K562 (cell line): Measurements from ENCODE around the gene C16orf90. TPM values are rescaled to one million over a fixed set of nuclear protein-coding genes. Genes with fewer than 3 reads are reported as not detected.

Source experiments
- ATAC-seq: fragments of 200-7000 bp; cut with Tn5 transposase; 3 replicates; pipeline ENCODE4 v1.9.1; 2020; ENCODE audit warnings: moderate library complexity
- BruUV-seq: library from RNA; stranded (reverse); fragments of 400-500 nt; replicated peaks from 2 replicates; lab custom pipeline; 2021; lab: Mats Ljungman, UMichigan
- CTCF ChIA-PET: fragments of 300-600 bp; formaldehyde crosslinking; extraction: SDS; loops from one replicate; lab custom pipeline; 2021; ENCODE audit warnings: low intra/inter-chr PET ratio; lab: Yijun Ruan, JAX
- POLR2A ChIA-PET: fragments of 300-600, 350-650 bp; sonication (Branson Sonifier 250); formaldehyde crosslinking; extraction: SDS; loops from one replicate; lab custom pipeline; 2021; ENCODE audit warnings: antibody characterized with exemption, inconsistent platforms; lab: Yijun Ruan, JAX
- DNase-seq, 4 experiments: peaks; one replicate each; pipeline versions ENCODE4 v3.0.0 to v3.0.0-alpha.2; 2011 to 2018; ENCODE audit warnings: low spot score in 3 of 4, mixed read lengths in 3 of 4; ENCODE audit errors: extremely low read depth in 1 of 4
- FAIRE-seq: peaks from 2 replicates; lab custom pipeline; 2011; peaks lifted over from hg19 to GRCh38; lab: Jason Lieb, UNC
- H2AFZ ChIP-seq: 2 replicates; pipeline ENCODE4 v1.6.0; 2011; ENCODE audit warnings: low read depth, low read length, control low read depth, inconsistent platforms
- H3K27ac ChIP-seq: fragments of 200-600 bp; 3 replicates; pipeline ENCODE4 v1.8.0; 2011; ENCODE audit warnings: low read depth, mild to moderate bottlenecking, control low read depth, inconsistent platforms, low read length, moderate library complexity, mixed read lengths; ENCODE audit errors: extremely low read depth
- H3K27me3 ChIP-seq, 2 experiments: fragments of 300-600 bp in 1 of 2; 2 replicates in 1 of 2; 3 replicates in 1 of 2; pipeline versions ENCODE4 v1.6.0 to v1.8.0; 2011; ENCODE audit warnings: inconsistent platforms in 2 of 2, low read length in 2 of 2, mild to moderate bottlenecking in 1 of 2, mixed read lengths in 1 of 2, moderate library complexity in 1 of 2; ENCODE audit not compliant: control insufficient read depth in 2 of 2, insufficient read depth in 2 of 2
- H3K36me3 ChIP-seq: fragments of 300-600 bp; 3 replicates; pipeline ENCODE4 v1.8.0; 2011; ENCODE audit warnings: mild to moderate bottlenecking, low read length, inconsistent platforms; ENCODE audit not compliant: control insufficient read depth, insufficient read depth
- H3K4me1 ChIP-seq, 2 experiments: fragments of 200-600 bp in 1 of 2; replicated peaks in 1 of 2; 2 replicates in 1 of 2; 3 replicates in 1 of 2; pipeline versions ENCODE4 v1.5.1 to v1.8.0; 2011; ENCODE audit warnings: inconsistent platforms in 2 of 2, low read length in 2 of 2, mild to moderate bottlenecking in 1 of 2, mixed read lengths in 1 of 2, moderate library complexity in 1 of 2; ENCODE audit not compliant: control insufficient read depth in 2 of 2, insufficient read depth in 2 of 2
- H3K4me2 ChIP-seq: 2 replicates; pipeline ENCODE4 v1.6.1; 2011; ENCODE audit warnings: low read length, control low read depth, inconsistent platforms, mixed read lengths; ENCODE audit not compliant: insufficient read depth
- H3K4me3 ChIP-seq: fragments of 200-600 bp; sonication (generic), shearing (Covaris generic); 2 replicates; pipeline ENCODE4 v1.5.1; 2016; ENCODE audit warnings: control low read depth, inconsistent platforms
- H3K79me2 ChIP-seq: fragments of 200-600 bp; 3 replicates; pipeline ENCODE4 v1.8.0; 2011; ENCODE audit warnings: low read length, inconsistent platforms; ENCODE audit not compliant: control insufficient read depth, insufficient read depth
- H3K9ac ChIP-seq, 2 experiments: 2 replicates each; pipeline versions ENCODE4 v1.6.0 to v1.6.1; 2011; ENCODE audit warnings: low read depth in 2 of 2, low read length in 2 of 2, control low read depth in 1 of 2, inconsistent platforms in 1 of 2, mild to moderate bottlenecking in 1 of 2, mixed read lengths in 1 of 2; ENCODE audit not compliant: insufficient read depth in 1 of 2
- H3K9me1 ChIP-seq: one replicate; pipeline ENCODE4 v1.6.0; 2011; ENCODE audit warnings: inconsistent platforms, mild to moderate bottlenecking, low read length, moderate library complexity; ENCODE audit not compliant: control insufficient read depth, insufficient read depth
- H3K9me3 ChIP-seq: replicated peaks from 2 replicates; pipeline ENCODE4 v1.5.1; 2011; ENCODE audit warnings: low read depth, low read length, inconsistent platforms; ENCODE audit not compliant: control insufficient read depth, insufficient read depth
- H4K20me1 ChIP-seq: replicated peaks from 2 replicates; pipeline ENCODE4 v1.6.1; 2011; ENCODE audit warnings: low read length, inconsistent platforms, mixed read lengths; ENCODE audit not compliant: control insufficient read depth, insufficient read depth
- ATF3 ChIP-seq, 2 experiments: fragments of 450-650 bp in 1 of 2; sonication (generic) in 1 of 2; formaldehyde crosslinking in 1 of 2; IDR thresholded peaks in 1 of 2; conservative IDR thresholded peaks in 1 of 2; 2 replicates each; pipeline versions ENCODE4 v1.6.1 to v1.8.1; 2016 to 2023; ENCODE audit warnings: mild to moderate bottlenecking in 2 of 2, moderate library complexity in 2 of 2, inconsistent platforms in 1 of 2, missing genetic modification reagents in 1 of 2
- E2F1 ChIP-seq: sonication (generic); formaldehyde crosslinking; IDR thresholded peaks from 2 replicates; pipeline ENCODE4 v1.8.1; 2023; ENCODE audit warnings: mild to moderate bottlenecking, missing genetic modification reagents, moderate library complexity
- ELK3 ChIP-seq: fragments of 450-650 bp; formaldehyde crosslinking; IDR thresholded peaks from 2 replicates; pipeline ENCODE4 v1.4.0; 2020; ENCODE audit warnings: mild to moderate bottlenecking
- MXD1 ChIP-seq: fragments of 250-450 bp; sonication (Bioruptor Pico); IDR thresholded peaks from 2 replicates; pipeline ENCODE4 v1.8.0; 2021; ENCODE audit warnings: borderline replicate concordance, mild to moderate bottlenecking, moderate library complexity; ENCODE audit not compliant: poor library complexity, severe bottlenecking
- SAP30 ChIP-seq: fragments of 200-600 bp; sonication (generic); IDR thresholded peaks from 2 replicates; pipeline ENCODE4 v1.6.1; 2012; ENCODE audit warnings: borderline replicate concordance, low read depth, mild to moderate bottlenecking, moderate library complexity, low read length, control low read depth, inconsistent platforms; ENCODE audit not compliant: insufficient read depth, poor library complexity, severe bottlenecking
- SRSF3 ChIP-seq: fragments of 200-400 bp; formaldehyde crosslinking; IDR thresholded peaks from 2 replicates; pipeline ENCODE4 v1.6.1; 2016; ENCODE audit warnings: mild to moderate bottlenecking, low read length, moderate library complexity; ENCODE audit not compliant: insufficient read depth
- TAF15 ChIP-seq: fragments of 200-400 bp; formaldehyde crosslinking; IDR thresholded peaks from 2 replicates; pipeline ENCODE4 v1.6.1; 2017; ENCODE audit warnings: mild to moderate bottlenecking, low read depth, low read length, moderate library complexity
- TFE3 ChIP-seq: fragments of 450-650 bp; formaldehyde crosslinking; IDR thresholded peaks from 2 replicates; pipeline ENCODE4 v1.4.0; 2020; ENCODE audit warnings: mild to moderate bottlenecking, mixed read lengths
- ZBTB11 ChIP-seq, 3 experiments: fragments of 200-800 bp in 1 of 3; fragments of 250-450 bp in 1 of 3; fragments of 450-650 bp in 1 of 3; sonication (Bioruptor Pico) in 1 of 3; sonication (Bioruptor generic) in 1 of 3; formaldehyde crosslinking in 1 of 3; IDR thresholded peaks; 2 replicates each; pipeline versions ENCODE4 v1.6.1 to v1.8.0; 2016 to 2022; ENCODE audit warnings: mild to moderate bottlenecking in 2 of 3, missing genetic modification characterization in 2 of 3, missing compliant biosample characterization in 1 of 3, moderate library complexity in 1 of 3
- ZNF507 ChIP-seq: conservative IDR thresholded peaks from 2 replicates; pipeline ENCODE4 v1.6.1; 2017; ENCODE audit warnings: missing genetic modification characterization, missing compliant biosample characterization
- WGBS: fragments of 100-300 bp; shearing (Covaris generic); methylation state at CpG from one replicate; pipeline ENCODE4 v1.1.6; 2016; ENCODE audit warnings: low coverage, mixed read lengths; ENCODE audit not compliant: insufficient coverage; ENCODE audit errors: missing lambda C conversion rate; 5-methylcytosine and 5-hydroxymethylcytosine counted together
- in situ Hi-C: fragments of 300-500 bp; cut with MboI; formaldehyde crosslinking; loops from 4 replicates; pipeline ENCODE4 v1.15.0; 2018; ENCODE audit warnings: inconsistent platforms, mixed read lengths
- intact Hi-C: fragments of 100-400 bp; cut with micrococcal nuclease; formaldehyde crosslinking; loops from 2 replicates; pipeline ENCODE4 v1.14.2; 2022
- polyA plus RNA-seq, 8 experiments: library from polyadenylated mRNA; depleted of rRNA in 4 of 8; stranded (reverse) in 5 of 8; unstranded in 3 of 8; fragments of >200 nt; fragmentation: Nextera tagmentation in 2 of 8; fragmentation: Illumina TruSeq in 1 of 8; extraction: Ambion mirVana in 2 of 8; extraction: Trizol in 1 of 8; gene quantifications; 2 replicates each; pipeline versions ENCODE4 v1.2.1 to v1.2.3, GENCODE V29; 2011 to 2014; ENCODE audit warnings: inconsistent platforms in 1 of 8, missing spikeins in 1 of 8
- total RNA-seq, 7 experiments: library from RNA; depleted of rRNA in 6 of 7; stranded (reverse); fragments of >200 nt in 6 of 7; fragmentation: Illumina TruSeq in 2 of 7; extraction: Trizol in 2 of 7; gene quantifications; 2 replicates each; pipeline versions ENCODE4 v1.2.1 to v1.2.3, GENCODE V29; 2011 to 2021; ENCODE audit warnings: low replicate concordance in 1 of 7

Gene C16orf90
- total and polyA plus RNA-seq, 9 of the 15 experiments (the other 6 are each of a cell fraction or from before 2014, with no cell fraction given), result not detected

GRCh38 chr16:3492356-3492755 lies 2.9 kb downstream of the C16orf90 start:
- H3K9ac ChIP-seq, result no peak overlapping the region
- ChIA-PET POLR2A (interaction anchor here (1.2 kb wide), 1 partner anchor 9 kb away, joined by 3 read pairs; the partner anchor contains the start of gene CLUAP1), CTCF (no interaction called here)
- no peak overlapping the region for H3K4me2 ChIP-seq
- no peak for ATAC-seq
- no peak for FAIRE-seq
- intact Hi-C loops, result loop anchor here (10.0 kb wide), 1 partner anchor 128 kb away; no protein-coding TSS in a partner anchor
- H3K9me1 ChIP-seq, result no peaks in the 10 kb centered on the region
- no peaks in the 10 kb centered on the region; the same call in 1 of the 2 replicates for H3K9me3 ChIP-seq
- WGBS, result 69% methylated on average over 7 of the region's 10 CpGs
- no peaks in the 10 kb centered on the region for H3K79me2 ChIP-seq
- in situ Hi-C loops, result loop anchor here (5.0 kb wide), 1 partner anchor 85 kb away; no protein-coding TSS in a partner anchor
- BruUV-seq, result no TSS peak
- no peaks in the 10 kb centered on the region for H3K36me3 ChIP-seq
- no peak overlapping the region for H3K27ac ChIP-seq
- no peak for DNase-seq
- no peak overlapping the region for H2AFZ ChIP-seq
- H3K4me3 ChIP-seq, result no peak overlapping the region
- no peaks in the 10 kb centered on the region for H3K27me3 ChIP-seq
- H4K20me1 ChIP-seq, result no peaks in the 10 kb centered on the region; the same call in 1 of the 2 replicates
- peaks cover 0 to 31% of the 10 kb centered on the region in 2 experiments; a peak in 2 of 5 replicates for H3K4me1 ChIP-seq
- no peak for TF ChIP-seq TAF15
- TF ChIP-seq TFE3, result no peak
- no peak for TF ChIP-seq ELK3 (CRISPR knock-in tag)
- TF ChIP-seq SRSF3, result no peak
- no peak for TF ChIP-seq SAP30
- no peak for TF ChIP-seq ATF3 (IDR thresholded peaks at IDR 0.05)
- TF ChIP-seq ATF3 (CRISPR knock-in tag; conservative IDR thresholded peaks at IDR 0.05), result no peak
- no peak for TF ChIP-seq ZNF507 (tag)
- no peak for TF ChIP-seq MXD1
- TF ChIP-seq E2F1 (CRISPR knock-in tag), result no peak
- TF ChIP-seq ZBTB11 (CRISPR knock-in tag; IDR thresholded peaks at IDR 0.05), result no peak
